NCI-H2196 treated with DMSO at 0.1 percent for 48 hours (cell line): ENCODE measurements around the gene LMF1.
A peak's percentile ranks its signal among the peaks of the same experiment; 100 is the strongest.

Experiments used
- DNase-seq: peaks from one replicate; lab custom pipeline; 2025; ENCODE audit not compliant: unreplicated experiment; lab: John Stamatoyannopoulos, UW

The LMF1 gene

DNA sequence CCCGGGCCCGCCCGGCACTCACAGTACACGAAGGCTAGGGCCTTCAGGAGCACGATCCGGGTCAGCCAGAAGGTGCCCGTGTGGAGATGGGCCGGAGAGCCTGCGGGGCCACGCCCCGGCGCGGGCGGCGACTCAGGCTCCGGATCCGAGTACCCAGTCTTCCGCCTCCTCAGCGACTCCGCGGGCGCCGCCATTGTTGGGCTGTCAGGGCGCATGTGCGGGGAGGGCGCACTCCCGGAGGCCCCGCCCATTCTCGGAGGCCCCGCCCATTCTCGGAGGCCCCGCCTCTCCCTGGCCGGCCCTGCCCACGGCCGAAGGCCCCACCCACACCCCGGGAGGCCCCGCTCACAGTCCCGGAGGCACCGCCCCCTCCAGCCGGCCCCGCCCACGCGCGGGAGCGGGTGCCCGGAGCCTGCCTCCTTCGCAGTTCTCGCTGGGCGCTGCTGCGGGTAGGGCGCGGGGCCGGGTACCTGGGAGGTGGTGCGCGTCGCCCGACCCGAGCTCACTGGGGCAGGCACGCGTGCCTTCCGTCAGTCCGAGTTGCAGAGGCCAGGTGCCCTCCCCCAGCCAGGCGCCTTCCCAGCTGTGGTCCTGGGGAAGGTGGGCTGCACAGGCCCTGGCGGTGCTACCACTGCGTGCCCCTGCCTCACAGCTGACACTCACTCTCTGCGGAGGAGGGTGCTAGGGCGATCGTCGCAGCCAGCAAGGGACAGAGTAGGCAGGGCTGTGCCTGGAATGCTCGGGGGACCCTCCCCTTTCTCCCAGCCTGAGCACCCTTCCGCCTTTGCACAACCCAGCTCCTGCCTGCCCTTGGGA, at the start of gene LMF1:
LMF1 (minus strand) TSS at position 219 of the 816 bp plus-strand sequence; CDS start at position 215, 4 bp downstream.
- peak; percentile 91 for DNase-seq

DNA sequence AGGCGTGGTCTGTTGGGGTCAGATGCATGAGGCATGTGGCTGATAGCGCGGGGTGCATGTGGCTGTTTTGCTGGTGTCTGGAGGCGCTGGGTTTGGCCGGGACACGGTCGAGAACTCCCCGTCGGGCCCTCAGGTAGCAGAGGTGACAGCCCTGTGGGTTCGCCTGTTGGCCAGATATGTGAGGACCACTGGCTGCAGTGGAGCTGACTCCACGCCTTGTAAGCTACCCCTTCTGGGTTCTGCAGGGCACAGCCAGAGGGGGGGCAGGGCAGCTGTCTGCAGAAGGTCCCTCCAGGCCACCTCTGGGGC, 49.3 kb upstream of the LMF1 start:
- no peak for DNase-seq

DNA sequence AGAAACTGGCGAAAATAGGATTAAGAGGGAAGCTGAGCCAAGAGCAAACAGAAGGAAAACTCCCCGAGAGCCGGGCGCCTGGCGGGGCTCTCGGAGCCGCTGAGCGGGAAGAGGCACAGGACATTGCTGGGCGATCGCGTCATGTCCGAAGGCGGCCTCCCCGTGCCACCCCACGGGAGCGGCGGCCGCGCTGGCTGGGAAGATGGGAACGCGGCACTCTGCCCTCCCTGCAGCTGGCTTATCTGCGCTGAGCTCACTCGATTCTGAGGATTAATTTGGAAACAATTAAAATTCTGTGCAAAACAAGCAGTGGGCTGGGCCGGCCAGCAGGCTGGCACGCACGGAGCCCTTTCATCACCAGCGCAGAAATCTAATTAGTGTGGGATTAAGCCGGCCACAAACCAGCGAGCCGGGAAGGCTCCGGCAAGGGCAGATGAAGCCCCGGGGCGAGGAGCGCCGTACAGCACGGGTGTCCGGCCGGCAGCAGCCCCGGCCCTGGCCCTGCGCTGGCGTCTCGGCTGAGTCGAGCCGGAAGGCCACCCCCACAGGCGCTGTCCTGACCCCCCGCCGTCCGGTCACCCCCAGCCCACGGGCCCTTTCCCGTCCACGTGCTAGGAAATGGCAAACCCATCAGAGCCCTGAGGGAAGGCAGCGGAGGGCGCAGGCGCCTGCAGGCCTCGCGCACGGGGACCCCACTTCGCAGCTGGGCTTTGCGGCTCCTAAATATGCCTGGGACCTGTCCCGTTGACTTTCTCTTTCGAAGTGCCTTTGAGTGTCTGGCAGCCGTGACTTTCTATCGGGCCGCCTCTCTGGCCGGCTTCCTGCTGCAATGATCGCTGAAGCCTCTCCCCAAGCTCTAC, 48.7 kb upstream of the LMF1 start:
- DNase-seq: peak; percentile 4

DNA sequence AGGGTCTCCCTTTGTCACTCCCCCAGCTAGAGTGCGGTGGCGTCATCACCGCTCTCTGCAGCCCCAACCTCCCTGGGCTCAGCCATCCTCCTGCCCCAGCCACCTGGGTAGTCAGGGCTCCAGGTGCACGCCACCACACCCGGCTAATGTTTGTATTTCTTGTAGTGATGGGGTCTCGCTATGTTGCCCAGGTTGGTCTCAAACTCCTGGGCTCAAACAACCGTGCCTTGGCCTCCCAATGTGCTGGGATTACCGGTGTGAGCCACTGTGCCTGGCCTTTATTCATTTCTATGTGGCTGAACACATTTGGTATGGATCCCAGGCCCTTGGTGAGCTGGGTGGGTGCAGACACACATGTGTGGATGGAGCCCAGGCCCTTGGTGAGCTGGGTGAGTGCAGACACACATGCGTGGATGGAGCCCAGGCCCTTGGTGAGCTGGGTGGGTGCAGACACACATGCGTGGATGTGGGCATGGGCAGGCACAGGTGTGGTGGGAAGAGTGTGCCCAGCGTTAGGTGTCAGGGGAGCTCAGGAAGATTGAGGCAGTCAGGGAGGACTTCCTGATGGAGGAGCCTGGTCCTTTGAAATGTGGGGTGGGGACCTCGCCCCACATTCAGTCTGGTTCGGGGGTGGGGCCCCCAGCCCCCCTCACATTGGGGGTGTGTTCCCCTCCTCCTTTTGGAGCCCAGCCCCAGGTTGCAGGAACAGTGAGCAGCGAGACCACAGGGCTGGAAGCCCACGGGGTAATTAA, 47.8 kb upstream of the LMF1 start:
- DNase-seq: no peak

DNA sequence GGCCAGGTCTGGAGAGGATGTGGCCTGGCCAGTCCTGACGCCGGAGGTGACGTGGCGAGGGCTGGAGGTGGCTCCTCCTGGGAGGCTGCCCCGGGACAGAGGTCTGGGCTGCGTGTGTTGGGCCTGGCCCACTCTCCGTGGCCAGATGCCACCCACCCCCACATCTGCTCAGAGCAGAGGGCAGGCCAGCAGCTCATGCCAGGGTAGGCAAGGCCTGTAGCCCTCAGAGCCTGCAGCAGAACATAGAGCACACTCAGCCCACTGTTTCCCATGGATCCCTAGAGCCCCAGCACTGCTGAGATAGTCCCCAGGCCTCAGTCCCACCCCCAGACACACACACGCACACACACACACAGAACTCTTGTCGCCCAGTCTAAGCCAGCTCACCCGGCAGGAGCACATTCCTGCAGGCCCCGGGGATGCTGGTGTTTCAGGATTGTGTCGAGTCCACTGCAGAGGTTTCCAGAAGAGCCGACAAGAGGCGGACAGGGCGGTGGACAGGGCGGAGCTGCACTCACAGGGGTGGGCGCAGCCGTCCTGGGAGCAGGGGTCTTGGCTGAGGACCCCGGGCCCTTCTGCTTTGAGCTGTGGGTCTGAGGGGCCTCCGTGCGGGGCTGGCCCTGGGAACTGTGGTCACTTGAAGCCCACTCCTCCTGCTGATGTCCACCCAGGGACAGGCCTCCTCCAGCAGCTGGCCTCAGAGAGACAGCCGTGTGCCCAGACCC, 44.1 kb upstream of the LMF1 start:
- DNase-seq: no peak

DNA sequence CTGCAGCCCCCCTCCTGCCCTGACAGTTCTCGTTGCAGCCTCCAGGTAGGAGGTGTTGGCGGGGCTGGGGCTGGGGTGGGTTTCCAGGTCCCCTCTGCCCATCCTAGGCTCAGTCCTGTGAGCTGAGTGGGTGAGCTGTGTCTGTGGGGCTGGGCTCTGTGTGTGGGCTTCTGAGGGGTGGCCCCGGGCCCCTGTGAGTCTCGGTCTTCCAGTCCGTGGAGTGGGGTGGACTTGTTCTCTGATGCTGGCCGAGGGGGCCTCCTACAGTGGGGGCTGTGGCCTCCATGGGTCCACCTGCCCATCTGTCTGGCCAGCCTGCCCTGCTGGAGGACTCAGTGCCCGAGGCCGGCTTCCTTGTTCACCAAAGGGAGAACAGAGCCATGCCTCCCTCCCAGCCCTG, 43.4 kb upstream of the LMF1 start:
- DNase-seq: no peak

DNA sequence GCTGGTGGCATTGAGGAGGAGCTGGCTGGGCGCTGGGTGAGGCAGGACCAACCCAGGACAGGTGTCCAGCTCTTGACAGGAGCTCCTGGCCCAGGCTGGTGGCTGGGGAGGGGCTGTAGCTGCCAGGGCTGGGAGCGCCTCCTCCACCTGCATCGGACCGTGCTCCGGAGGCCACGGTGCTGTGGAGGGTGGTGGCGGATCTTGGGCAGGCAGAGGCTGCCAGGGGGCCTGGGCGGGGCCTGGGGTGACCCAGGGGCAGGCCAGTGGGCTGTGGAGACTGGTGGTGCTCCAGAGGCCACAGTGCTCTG, 42.8 kb upstream of the LMF1 start:
- DNase-seq: no peak

DNA sequence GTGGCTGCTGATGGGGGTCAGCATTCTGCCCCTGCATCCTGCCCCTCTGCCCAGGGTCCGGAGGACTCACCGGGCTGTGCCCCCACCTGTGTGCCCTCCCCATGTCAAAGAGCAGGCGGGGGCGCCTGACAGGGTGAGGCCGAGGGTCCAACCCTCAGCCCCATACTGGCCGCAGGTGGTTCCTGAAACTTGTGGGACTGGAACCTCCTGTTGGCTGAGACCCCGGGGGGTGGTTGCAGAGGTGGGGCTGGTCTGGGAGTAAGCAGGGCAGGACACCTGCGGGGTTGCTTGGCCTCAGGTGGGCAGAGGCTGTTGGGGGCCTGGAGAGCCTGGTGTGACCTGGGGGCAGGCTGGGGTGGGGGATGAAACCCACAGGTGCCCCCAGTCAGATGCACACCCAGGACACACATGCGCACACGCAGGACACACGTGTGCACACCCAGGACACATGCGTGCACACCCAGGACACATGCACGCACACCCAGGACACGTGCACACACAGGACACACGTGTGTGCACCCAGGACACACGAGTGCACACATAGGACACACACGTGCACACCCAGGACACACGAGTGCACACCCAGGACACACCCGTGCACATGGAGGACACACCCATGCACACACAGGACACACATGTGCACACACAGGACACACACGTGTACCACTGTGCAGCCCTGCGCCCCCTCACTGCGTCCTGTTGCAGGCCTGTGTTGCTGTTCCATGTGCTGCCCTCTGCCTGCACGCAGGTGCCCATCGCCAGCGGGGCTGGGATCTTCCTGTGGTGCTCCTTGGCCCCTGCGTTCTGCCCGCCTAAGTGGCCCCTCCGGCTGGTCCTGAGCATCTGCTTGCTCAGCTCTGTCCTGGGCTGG, 42.2 kb upstream of the LMF1 start:
- no peak for DNase-seq

DNA sequence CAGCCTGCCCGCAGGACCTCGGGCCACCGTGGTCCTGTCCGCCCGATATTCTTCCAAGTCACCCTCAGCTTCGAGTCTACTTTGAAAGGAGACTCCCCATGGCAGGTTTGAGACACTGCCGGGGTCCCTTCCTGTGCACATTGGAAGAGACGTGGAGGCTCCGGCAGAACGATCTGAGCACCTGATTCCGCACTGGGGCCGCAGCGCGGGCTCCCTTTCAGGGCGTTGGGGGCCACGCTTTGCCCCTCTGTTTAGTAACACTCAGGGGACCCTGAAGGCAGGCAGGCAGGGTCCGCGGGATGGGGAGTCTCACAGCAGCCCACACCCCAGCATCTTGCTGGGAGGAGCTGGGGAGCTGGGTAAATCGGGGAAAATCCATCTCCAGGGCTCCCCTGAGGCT, 41.4 kb upstream of the LMF1 start:
- DNase-seq: no peak

DNA sequence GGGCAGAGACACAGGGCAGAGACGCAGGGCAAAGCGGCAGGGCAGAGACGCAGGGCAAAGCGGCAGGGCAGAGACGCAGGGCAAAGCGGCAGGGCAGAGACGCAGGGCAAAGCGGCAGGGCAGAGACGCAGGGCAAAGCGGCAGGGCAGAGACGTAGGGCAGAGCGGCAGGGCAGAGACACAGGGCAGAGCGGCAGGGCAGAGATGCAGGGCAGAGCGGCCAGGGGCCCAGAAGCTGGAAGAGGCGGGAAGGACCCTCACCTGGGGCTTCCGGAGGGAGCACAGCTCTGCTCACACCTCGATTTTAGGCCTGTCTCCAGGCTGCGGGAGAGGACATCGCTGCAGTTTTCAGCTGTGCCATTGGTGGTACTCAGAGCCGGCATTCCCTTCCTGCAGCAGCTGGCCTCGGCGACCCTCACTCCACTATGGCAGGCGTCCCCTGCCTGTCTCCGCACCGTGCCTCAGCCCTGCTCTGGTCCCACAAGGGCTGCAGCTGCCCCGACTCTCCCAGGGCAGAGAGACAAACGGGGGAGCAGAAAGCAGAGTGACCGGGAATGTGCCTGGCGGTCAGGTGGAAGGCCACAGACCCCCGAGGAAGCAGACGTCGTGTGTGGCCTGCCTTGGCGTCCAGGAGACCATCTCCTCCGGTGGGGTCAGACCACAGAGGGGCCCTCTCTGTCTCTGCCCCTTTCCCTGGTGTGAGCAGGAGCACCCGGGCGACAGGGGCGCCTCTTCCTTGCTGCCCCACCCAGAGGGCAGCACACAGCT, 40.7 kb upstream of the LMF1 start:
- DNase-seq: no peak

DNA sequence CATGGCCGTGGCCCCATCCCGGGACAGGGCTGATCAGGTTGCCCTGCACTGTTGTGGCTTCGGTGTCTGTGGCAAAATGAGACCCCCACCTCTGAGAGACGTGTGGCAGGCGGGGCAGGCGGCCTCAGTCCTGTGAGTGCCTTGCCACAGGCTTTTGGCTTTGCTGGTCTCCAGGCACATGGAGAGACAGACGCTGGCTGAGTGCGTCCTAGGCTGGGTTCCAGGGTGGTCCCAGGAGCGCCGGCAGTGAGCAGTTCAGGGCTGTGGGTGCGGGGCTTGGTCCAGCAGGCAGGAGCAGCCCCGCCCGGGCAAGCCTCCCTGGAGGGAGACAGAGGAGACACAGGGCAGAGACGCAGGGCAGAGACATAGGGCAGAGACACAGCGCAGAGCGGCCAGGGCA, 40.0 kb upstream of the LMF1 start:
- DNase-seq: no peak

DNA sequence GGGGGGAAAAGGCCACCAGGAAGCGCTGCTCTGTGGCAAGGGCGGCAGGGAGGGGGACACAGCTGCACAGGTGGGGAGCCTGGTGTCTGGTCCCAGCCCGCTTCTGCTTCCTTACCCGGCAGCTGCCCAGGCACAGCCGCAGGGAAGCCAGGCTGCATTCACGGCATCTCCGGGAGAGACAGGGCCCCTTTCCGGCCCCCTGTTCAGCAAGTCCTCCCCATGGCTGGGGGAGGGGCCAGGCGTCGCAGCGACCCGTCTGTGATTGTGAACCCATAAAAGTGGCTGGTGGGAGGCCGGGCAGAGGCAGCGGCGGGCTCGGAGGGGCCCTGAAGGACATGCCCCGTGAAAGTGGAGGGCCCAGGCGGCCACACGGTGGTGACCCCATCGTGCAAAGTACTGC, 39.5 kb upstream of the LMF1 start:
- no peak for DNase-seq

DNA sequence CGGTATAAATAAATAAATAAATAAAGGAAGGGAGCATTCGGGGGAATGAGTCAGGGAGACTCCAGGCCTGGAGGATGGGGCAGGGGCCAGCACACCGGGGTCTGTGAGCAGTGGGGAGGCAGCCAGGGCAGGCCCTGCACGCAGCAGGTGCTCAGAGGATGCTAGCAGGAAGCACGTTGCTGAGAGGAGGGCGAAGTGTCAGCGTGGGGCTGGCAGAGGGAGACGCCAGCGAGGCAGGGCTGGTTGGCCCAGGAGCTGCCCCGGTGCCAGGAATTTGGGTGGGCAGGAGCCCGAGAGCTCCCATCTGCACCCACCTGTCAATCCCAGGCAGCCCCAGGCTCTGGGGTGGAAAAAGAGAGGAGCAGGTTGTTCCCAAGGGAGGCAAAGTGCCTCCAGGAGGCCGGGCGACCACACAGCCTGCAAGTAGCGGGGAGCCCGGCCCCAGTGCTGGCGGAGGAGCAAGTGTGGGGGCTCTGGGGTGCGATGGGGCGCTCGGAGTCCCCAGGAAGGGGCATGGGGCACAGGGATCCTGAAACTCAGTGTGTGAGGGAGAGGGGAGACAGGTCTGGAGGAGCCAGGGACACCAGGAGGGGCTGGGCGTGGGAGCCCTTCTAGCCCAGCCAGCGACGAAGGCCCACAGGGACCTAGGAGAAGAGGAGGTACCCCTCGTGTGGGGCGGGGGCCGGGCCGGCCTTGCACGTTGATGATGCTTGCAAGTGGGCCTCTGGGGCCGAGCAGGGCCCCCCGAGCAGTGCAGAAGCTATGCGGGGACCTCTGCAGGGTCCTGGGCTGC, 38.8 kb upstream of the LMF1 start:
- DNase-seq: no peak

DNA sequence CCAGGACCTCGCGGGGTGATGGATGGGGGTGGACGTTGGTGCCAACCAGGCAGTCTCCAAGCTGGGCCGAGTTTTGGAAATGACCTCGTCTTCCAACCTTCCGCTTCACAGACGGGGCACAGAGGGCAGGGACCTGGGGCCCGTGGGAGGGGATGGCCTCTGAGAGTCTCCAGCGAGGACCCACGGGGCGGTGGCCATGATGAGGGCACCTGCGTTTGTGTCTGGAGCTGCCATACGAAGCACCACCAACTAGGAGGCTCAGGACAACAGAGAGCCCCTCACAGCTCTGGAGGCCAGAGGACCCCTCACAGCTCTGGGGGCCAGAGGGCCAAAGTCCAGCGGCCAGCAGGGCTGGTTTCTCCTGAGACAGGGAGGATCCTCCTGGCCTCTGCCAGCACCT, 37.3 kb upstream of the LMF1 start:
- no peak for DNase-seq

DNA sequence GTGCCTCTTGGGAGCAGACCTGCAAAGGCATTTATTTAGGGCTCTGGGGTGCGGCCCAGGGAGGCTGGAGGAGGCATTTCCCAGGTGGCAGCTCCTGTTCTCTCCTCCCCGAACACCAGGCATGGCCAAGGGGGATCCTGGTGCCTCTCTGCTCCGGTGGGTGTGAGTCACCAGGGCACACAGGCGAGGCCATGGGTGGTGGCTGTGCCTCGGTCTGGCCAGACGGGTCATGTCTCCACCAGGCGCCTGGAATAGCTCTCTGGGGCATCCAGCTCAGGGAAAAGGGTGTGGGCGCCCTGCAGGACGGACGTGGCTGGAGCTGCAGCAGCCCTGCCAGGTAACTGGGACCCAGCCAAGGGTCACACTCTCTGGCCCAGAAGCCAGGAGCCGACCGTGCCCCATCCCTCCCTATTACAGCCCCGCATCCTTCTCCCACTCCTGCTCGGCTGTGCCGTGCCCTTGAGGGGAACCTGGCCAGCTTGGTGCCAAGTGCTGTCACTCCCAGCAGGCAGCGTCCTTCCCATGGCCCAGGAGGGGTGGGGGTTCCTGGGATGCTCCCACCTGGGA, 36.6 kb upstream of the LMF1 start:
- no peak for DNase-seq

DNA sequence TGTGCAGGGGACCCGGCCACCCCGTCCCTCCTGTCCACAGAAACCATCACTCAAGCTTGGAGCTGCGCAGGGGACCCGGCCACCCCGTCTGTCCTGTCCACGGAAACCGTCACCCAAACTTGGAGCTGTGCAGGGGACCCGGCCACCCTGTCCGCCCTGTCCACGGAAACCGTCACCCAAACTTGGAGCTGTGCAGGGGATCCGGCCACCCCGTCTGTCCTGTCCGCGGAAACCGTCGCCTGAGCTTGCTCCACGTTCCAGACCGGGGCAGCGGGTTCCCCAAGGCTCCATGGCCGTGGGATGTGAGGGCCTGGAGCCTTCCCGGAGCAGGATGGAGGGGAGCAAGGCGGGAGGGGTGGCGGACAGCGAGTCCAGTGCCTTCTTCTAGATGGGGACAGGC, 36.0 kb upstream of the LMF1 start:
- DNase-seq: no peak

DNA sequence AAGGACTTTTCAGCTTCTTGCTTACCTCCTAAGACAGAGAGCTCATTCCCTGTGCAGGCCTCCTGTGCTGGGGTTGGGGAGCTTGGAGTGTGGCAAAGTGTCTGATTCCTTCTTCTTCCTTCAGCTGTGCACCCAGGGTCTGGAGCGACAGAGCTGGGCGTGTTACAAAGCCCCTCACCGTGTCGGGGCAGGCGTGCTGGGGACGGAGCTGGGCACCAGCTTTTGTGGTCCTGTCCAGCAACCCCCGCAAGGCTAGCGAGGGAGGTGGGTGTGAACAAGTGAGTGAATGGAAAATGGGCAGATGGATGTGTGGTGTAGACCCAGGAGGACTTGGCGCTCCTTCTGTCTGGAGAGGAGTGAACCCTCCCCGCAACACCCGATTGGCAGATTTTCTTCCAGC, 34.5 kb upstream of the LMF1 start:
- no peak for DNase-seq
